ENCODE measurements around the gene ACO2. TPM values are rescaled to one million over a fixed set of nuclear protein-coding genes. Genes with fewer than 3 reads are reported as not detected.

ACO2 gene
- total RNA-seq, 1 experiment from 2014 or later = 105 TPM

DNA sequence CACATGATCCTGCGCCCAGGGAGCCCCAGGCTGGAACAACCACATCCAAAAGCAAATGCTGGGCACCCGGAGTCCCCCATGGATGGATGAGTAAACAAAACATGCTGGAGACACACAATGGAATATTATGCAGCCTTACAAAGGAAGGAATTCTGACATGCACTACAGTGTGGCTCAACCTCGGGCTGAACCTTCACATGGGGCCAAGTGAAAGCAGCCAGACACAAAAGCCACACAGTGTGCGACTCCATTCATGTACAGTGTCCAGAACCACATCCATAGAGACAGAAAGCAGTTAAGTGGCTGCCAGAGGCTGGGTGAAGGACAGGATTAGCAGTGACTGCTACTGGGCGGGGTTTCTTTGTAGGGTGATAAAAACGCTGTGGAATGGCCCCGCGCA is 65.3 kb downstream of the ACO2 start:
- no peaks in the 10 kb centered on the region for H3K4me1 Mint-ChIP-seq (ENCODE audit: insufficient read depth, unreplicated experiment)
- TF ChIP-seq, protein P1, sequence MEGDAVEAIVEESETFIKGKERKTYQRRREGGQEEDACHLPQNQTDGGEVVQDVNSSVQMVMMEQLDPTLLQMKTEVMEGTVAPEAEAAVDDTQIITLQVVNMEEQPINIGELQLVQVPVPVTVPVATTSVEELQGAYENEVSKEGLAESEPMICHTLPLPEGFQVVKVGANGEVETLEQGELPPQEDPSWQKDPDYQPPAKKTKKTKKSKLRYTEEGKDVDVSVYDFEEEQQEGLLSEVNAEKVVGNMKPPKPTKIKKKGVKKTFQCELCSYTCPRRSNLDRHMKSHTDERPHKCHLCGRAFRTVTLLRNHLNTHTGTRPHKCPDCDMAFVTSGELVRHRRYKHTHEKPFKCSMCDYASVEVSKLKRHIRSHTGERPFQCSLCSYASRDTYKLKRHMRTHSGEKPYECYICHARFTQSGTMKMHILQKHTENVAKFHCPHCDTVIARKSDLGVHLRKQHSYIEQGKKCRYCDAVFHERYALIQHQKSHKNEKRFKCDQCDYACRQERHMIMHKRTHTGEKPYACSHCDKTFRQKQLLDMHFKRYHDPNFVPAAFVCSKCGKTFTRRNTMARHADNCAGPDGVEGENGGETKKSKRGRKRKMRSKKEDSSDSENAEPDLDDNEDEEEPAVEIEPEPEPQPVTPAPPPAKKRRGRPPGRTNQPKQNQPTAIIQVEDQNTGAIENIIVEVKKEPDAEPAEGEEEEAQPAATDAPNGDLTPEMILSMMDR (IDR thresholded peaks at IDR 0.05; ENCODE audit: unreplicated experiment) = no peak
- peaks cover 76% of the 10 kb centered on the region for H3K36me3 Mint-ChIP-seq (ENCODE audit: insufficient read depth, unreplicated experiment)
- no peak overlapping the region for H3K27ac Mint-ChIP-seq (ENCODE audit: low read depth, unreplicated experiment)
- DNase-seq (ENCODE audit: unreplicated experiment) = no peak
- H3K4me3 Mint-ChIP-seq (ENCODE audit: unreplicated experiment) = no peak overlapping the region
- no TSS peak for BruUV-seq (replicated peaks)
- H3K27me3 Mint-ChIP-seq (ENCODE audit: insufficient read depth, unreplicated experiment) = no peaks in the 10 kb centered on the region
- H3K9me3 Mint-ChIP-seq (ENCODE audit: unreplicated experiment) = no peaks in the 10 kb centered on the region
- intact Hi-C loops (cut with micrococcal nuclease) = no loop called here
- ChIA-PET CTCF (no interaction called here), POLR2A (no interaction called here)

DNA sequence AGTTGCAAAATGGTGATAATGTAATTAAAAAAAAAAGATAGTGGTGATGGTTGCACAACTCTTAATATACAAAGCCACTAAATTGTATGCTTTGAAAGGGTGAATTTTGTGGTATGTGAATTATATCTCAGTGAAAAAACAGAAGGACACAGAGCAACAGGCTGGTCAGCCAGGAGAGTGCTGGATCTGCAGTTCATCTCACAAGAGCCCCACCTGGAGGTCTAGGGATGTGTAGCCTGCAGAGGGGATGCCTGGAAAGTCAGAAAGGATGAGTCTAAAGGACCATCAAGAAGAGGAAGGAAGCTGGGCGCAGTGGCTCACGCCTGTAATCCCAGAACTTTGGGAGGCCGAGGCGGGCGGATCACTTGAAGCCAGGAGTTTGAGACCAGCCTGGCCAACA is 66.3 kb downstream of the ACO2 start:
- Mint-ChIP-seq H3K4me1 (ENCODE audit: insufficient read depth, unreplicated experiment) (no peaks in the 10 kb centered on the region), H3K27ac (ENCODE audit: low read depth, unreplicated experiment) (no peak overlapping the region), H3K9me3 (ENCODE audit: unreplicated experiment) (no peaks in the 10 kb centered on the region), H3K4me3 (ENCODE audit: unreplicated experiment) (no peak overlapping the region), H3K27me3 (ENCODE audit: insufficient read depth, unreplicated experiment) (no peaks in the 10 kb centered on the region), H3K36me3 (ENCODE audit: insufficient read depth, unreplicated experiment) (peaks cover 71% of the 10 kb centered on the region)
- BruUV-seq (replicated peaks) = no TSS peak
- CTCF ChIA-PET = interaction anchor here (0.6 to 0.8 kb wide), 3 partner anchors 9 to 37 kb away, joined by 3 to 6 read pairs (median 3); partner anchors contain the start of gene POLR3H
- POLR2A ChIA-PET = no interaction called here
- intact Hi-C loops (cut with micrococcal nuclease) = no loop called here
- no peak for DNase-seq (ENCODE audit: unreplicated experiment)
- TF ChIP-seq, protein P1 (IDR thresholded peaks at IDR 0.05; ENCODE audit: unreplicated experiment) = no peak

DNA sequence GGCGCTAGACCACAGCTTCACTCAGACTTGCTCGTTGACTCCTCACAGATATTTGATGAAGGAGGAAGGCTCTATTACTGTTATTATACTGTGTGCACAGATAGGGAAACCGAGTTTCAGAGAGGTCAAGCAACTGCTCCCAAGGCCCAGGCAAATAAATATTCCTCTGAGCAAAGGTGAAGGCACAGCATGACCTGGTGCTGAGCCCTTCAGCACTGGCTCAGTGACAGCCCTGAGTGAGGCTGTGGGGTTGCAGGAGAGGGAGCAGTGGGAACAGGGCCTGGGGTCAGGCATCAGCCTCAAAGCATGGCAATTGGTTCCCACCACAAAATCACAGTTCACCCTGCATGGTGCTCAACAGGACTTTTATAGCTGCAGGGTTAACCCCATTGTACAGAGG is 68.3 kb downstream of the ACO2 start:
- ChIA-PET POLR2A (interaction anchor here (0.6 kb wide), 1 partner anchor 19 kb away, joined by 3 read pairs; no protein-coding TSS in a partner anchor), CTCF (interaction anchor here (1.1 kb wide), 1 partner anchor 31 kb away, joined by 6 read pairs; no protein-coding TSS in a partner anchor)
- H3K36me3 Mint-ChIP-seq (ENCODE audit: insufficient read depth, unreplicated experiment) = peaks cover 56% of the 10 kb centered on the region
- no peak for DNase-seq (ENCODE audit: unreplicated experiment)
- BruUV-seq (replicated peaks) = no TSS peak
- no peak overlapping the region for H3K4me3 Mint-ChIP-seq (ENCODE audit: unreplicated experiment)
- no peaks in the 10 kb centered on the region for H3K9me3 Mint-ChIP-seq (ENCODE audit: unreplicated experiment)
- TF ChIP-seq, protein P1 (IDR thresholded peaks at IDR 0.05; ENCODE audit: unreplicated experiment) = no peak
- no peak overlapping the region for H3K27ac Mint-ChIP-seq (ENCODE audit: low read depth, unreplicated experiment)
- intact Hi-C loops (cut with micrococcal nuclease) = no loop called here
- H3K27me3 Mint-ChIP-seq (ENCODE audit: insufficient read depth, unreplicated experiment) = no peaks in the 10 kb centered on the region
- peaks cover 8% of the 10 kb centered on the region for H3K4me1 Mint-ChIP-seq (ENCODE audit: insufficient read depth, unreplicated experiment)

DNA sequence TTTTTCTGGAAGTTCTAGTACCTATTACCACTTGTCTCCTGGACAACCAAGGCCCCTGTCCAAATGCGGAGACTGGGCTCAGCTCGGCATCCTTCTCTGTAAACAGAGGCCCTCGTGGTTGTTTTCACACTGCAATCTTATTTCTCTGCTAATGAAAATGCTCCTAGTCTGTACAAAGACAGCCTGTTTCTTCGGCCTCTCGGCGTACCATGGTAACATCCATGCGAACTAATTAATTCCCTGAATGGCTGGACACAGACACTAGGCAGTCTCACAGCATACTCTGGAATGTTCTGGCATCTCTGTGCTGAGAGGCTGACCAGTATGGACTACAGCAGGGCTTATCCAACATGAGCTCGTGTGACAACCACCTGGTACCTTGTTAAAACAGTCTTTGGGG is 69.7 kb downstream of the ACO2 start:
- ChIA-PET CTCF (interaction anchor here (0.5 to 1.1 kb wide), 4 partner anchors 21 to 113 kb away, joined by 3 to 6 read pairs (median 4); no protein-coding TSS in a partner anchor), POLR2A (no interaction called here)

More for the DNA sequence above, 69.7 kb downstream of the ACO2 start:
- Mint-ChIP-seq H3K9me3 (ENCODE audit: unreplicated experiment) (no peaks in the 10 kb centered on the region), H3K4me1 (ENCODE audit: insufficient read depth, unreplicated experiment) (peaks cover 18% of the 10 kb centered on the region), H3K36me3 (ENCODE audit: insufficient read depth, unreplicated experiment) (peaks cover 43% of the 10 kb centered on the region), H3K27me3 (ENCODE audit: insufficient read depth, unreplicated experiment) (no peaks in the 10 kb centered on the region), H3K4me3 (ENCODE audit: unreplicated experiment) (no peak overlapping the region), H3K27ac (ENCODE audit: low read depth, unreplicated experiment) (no peak overlapping the region)
- no peak for DNase-seq (ENCODE audit: unreplicated experiment)
- intact Hi-C loops (cut with micrococcal nuclease) = no loop called here
- BruUV-seq (replicated peaks) = no TSS peak
- TF ChIP-seq, protein P1 (IDR thresholded peaks at IDR 0.05; ENCODE audit: unreplicated experiment) = no peak

Data from MCF 10A (cell line).